ENCODE measurements around the gene GALK2. TPM values are rescaled to one million over a fixed set of nuclear protein-coding genes. Genes with fewer than 3 reads are reported as not detected.
"Not testable (repeated sequence)": the region's sequence is repeated elsewhere in the genome, so short reads cannot be mapped to it uniquely, and the experiment has no call there.

Gene GALK2
- total RNA-seq, 1 experiment from 2014 or later: 13.7 TPM

- H3K56ac ChIP-seq (ENCODE audit: insufficient read length, low read depth, low read length): no peak overlapping the region
- H3K27ac ChIP-seq (ENCODE audit: insufficient read length, low read depth, low read length): no peak overlapping the region
- Mint-ChIP-seq H3K4me1 (no peaks in the 10 kb centered on the region; a peak in 1 of 4 replicates), H3K27me3 (ENCODE audit: low read depth) (no peaks in the 10 kb centered on the region), H3K9me3 (peaks cover 0 to 3% of the 10 kb centered on the region in 2 experiments; a peak in 2 of 5 replicates), H3K4me3 (no peak overlapping the region), H3K36me3 (ENCODE audit: insufficient read depth in 1 of 3, low read depth in 3 of 3) (peaks cover 1 to 4% (median 2%) of the 10 kb centered on the region in 3 experiments; a peak in 4 of 7 replicates), H3K27ac (no peak overlapping the region)
- H3K79me2 ChIP-seq (ENCODE audit: insufficient read depth, low read length): no peaks in the 10 kb centered on the region
- H3K9me3 ChIP-seq (ENCODE audit: control insufficient read depth, low read depth, low read length): no peaks in the 10 kb centered on the region
- no peak for TF ChIP-seq CTCF (conservative IDR thresholded peaks at IDR 0.05)
- no peak overlapping the region for H2BK120ac ChIP-seq (ENCODE audit: low read depth, low read length, poor library complexity, severe bottlenecking)
- H4K20me1 ChIP-seq (ENCODE audit: control insufficient read depth, insufficient read depth, insufficient read length): no peaks in the 10 kb centered on the region
- no peak overlapping the region for H2BK5ac ChIP-seq (ENCODE audit: insufficient read length, low read length)
- no peak overlapping the region for H3K9ac ChIP-seq (ENCODE audit: extremely low read depth, insufficient read length, low read length)
- no peak for DNase-seq
- H2BK12ac ChIP-seq (ENCODE audit: insufficient read length, low read depth, low read length): no peak overlapping the region
- H3K79me1 ChIP-seq (ENCODE audit: insufficient read depth, low read depth, low read length, poor library complexity, severe bottlenecking): no peaks in the 10 kb centered on the region
- H3K23ac ChIP-seq (ENCODE audit: insufficient read length, low read depth, low read length): no peak overlapping the region
- H3K27me3 ChIP-seq (ENCODE audit: insufficient read depth, low read length): no peaks in the 10 kb centered on the region
- WGBS (ENCODE audit: extremely low coverage, insufficient read length, low lambda C conversion rate): no CpG with 5 or more reads among the region's 6 CpGs
- H3T11ph ChIP-seq (ENCODE audit: low read length): no peak overlapping the region
- no peak overlapping the region for H2AFZ ChIP-seq (ENCODE audit: low read length)
- H3K14ac ChIP-seq (ENCODE audit: insufficient read depth, low read length): no peak overlapping the region
- no peak overlapping the region for H2BK15ac ChIP-seq (ENCODE audit: low read depth, low read length)
- H3K23me2 ChIP-seq (ENCODE audit: insufficient read length, low read depth, low read length, poor library complexity, severe bottlenecking): no peaks in the 10 kb centered on the region
- no peak overlapping the region for H3K4me2 ChIP-seq (ENCODE audit: insufficient read depth, insufficient read length, low read length)
- no peaks in the 10 kb centered on the region for H3K4me1 ChIP-seq (ENCODE audit: insufficient read depth, low read length)
- H3K4ac ChIP-seq (ENCODE audit: low read depth, low read length): no peak overlapping the region
- no peak overlapping the region for H4K91ac ChIP-seq (ENCODE audit: insufficient read length, low read depth, low read length)
- H4K5ac ChIP-seq (ENCODE audit: insufficient read length, low read depth, low read length): no peak overlapping the region
- H2AK5ac ChIP-seq (ENCODE audit: insufficient read length, low read length): no peak overlapping the region
- H4K8ac ChIP-seq (replicated peaks; ENCODE audit: insufficient read length, low read depth, low read length): no peak overlapping the region
- H3K18ac ChIP-seq (ENCODE audit: insufficient read length, low read depth, low read length): no peak overlapping the region
- no peak overlapping the region for H2BK20ac ChIP-seq (ENCODE audit: low read depth, low read length, poor library complexity, severe bottlenecking)
Observed at GRCh38 chr15:49255966-49256759, 86.1 kb downstream of the GALK2 start.

- not testable (repeated sequence) for H3K18ac ChIP-seq (ENCODE audit: insufficient read length, low read depth, low read length); H3K27me3 Mint-ChIP-seq (ENCODE audit: low read depth); H3K56ac ChIP-seq (ENCODE audit: insufficient read length, low read depth, low read length); H2BK12ac ChIP-seq (ENCODE audit: insufficient read length, low read depth, low read length); H3K27me3 ChIP-seq (ENCODE audit: insufficient read depth, low read length); H3K4me3 Mint-ChIP-seq; DNase-seq; H3K79me1 ChIP-seq (ENCODE audit: insufficient read depth, low read depth, low read length, poor library complexity, severe bottlenecking); H3K23ac ChIP-seq (ENCODE audit: insufficient read length, low read depth, low read length); H2AFZ ChIP-seq (ENCODE audit: low read length); H3K4me2 ChIP-seq (ENCODE audit: insufficient read depth, insufficient read length, low read length); H3K27ac Mint-ChIP-seq; H4K5ac ChIP-seq (ENCODE audit: insufficient read length, low read depth, low read length); H3K4ac ChIP-seq (ENCODE audit: low read depth, low read length); H3K79me2 ChIP-seq (ENCODE audit: insufficient read depth, low read length); H3K14ac ChIP-seq (ENCODE audit: insufficient read depth, low read length); H3K9ac ChIP-seq (ENCODE audit: extremely low read depth, insufficient read length, low read length); H3T11ph ChIP-seq (ENCODE audit: low read length); H2AK5ac ChIP-seq (ENCODE audit: insufficient read length, low read length); H2BK15ac ChIP-seq (ENCODE audit: low read depth, low read length); H4K20me1 ChIP-seq (ENCODE audit: control insufficient read depth, insufficient read depth, insufficient read length); H3K4me1 Mint-ChIP-seq; H2BK5ac ChIP-seq (ENCODE audit: insufficient read length, low read length); H4K8ac ChIP-seq (replicated peaks; ENCODE audit: insufficient read length, low read depth, low read length); H2BK20ac ChIP-seq (ENCODE audit: low read depth, low read length, poor library complexity, severe bottlenecking); H3K27ac ChIP-seq (ENCODE audit: insufficient read length, low read depth, low read length); H3K23me2 ChIP-seq (ENCODE audit: insufficient read length, low read depth, low read length, poor library complexity, severe bottlenecking); H3K4me1 ChIP-seq (ENCODE audit: insufficient read depth, low read length); H4K91ac ChIP-seq (ENCODE audit: insufficient read length, low read depth, low read length); H2BK120ac ChIP-seq (ENCODE audit: low read depth, low read length, poor library complexity, severe bottlenecking); H3K9me3 ChIP-seq (ENCODE audit: control insufficient read depth, low read depth, low read length)
- no CpG with 5 or more reads among the region's 12 CpGs for WGBS (ENCODE audit: extremely low coverage, insufficient read length, low lambda C conversion rate)
- peaks cover 13 to 18% of the 10 kb centered on the region in 2 experiments for H3K9me3 Mint-ChIP-seq
- peaks cover 8 to 20% (median 18%) of the 10 kb centered on the region in 3 experiments; a peak in 6 of 7 replicates for H3K36me3 Mint-ChIP-seq (ENCODE audit: insufficient read depth in 1 of 3, low read depth in 3 of 3)
Observed at GRCh38 chr15:49265117-49265516, 95.1 kb downstream of the GALK2 start.
